Activated CD4-positive, CD25-positive, alpha-beta regulatory T cell (primary cell): Measurements from ENCODE around the gene PDE11A.

Experiments
- DNase-seq, 4 experiments: peaks; one replicate each; lab custom pipeline; 2025; lab: John Stamatoyannopoulos, UW

PDE11A gene

GRCh38 chr2:177724398-177725287 lies 347.9 kb downstream of the PDE11A start:
- DNase-seq, result peak in 1 of 4 experiments; percentile 2

GRCh38 chr2:177723235-177723634 lies 349.3 kb downstream of the PDE11A start:
- no peak for DNase-seq

GRCh38 chr2:177721818-177722567 lies 350.6 kb downstream of the PDE11A start:
- DNase-seq, result no peak

GRCh38 chr2:177721087-177721486 lies 351.5 kb downstream of the PDE11A start:
- no peak for DNase-seq

- DNase-seq, result no peak
These were observed 354.6 kb downstream of the PDE11A start for GRCh38 chr2:177717831-177718618.

GRCh38 chr2:177716484-177716883 lies 356.1 kb downstream of the PDE11A start:
- no peak for DNase-seq

- DNase-seq, result no peak
These were observed 356.8 kb downstream of the PDE11A start for GRCh38 chr2:177715771-177716170.

GRCh38 chr2:177714704-177715103 lies 357.9 kb downstream of the PDE11A start:
- no peak for DNase-seq

GRCh38 chr2:177712462-177712861 lies 360.1 kb downstream of the PDE11A start:
- no peak for DNase-seq

- DNase-seq, result no peak
These were observed 360.9 kb downstream of the PDE11A start for GRCh38 chr2:177711483-177712265.

- DNase-seq, result no peak
These were observed 361.7 kb downstream of the PDE11A start for GRCh38 chr2:177710889-177711288.

- DNase-seq, result no peak
These were observed 362.6 kb downstream of the PDE11A start for GRCh38 chr2:177709986-177710401.

- no peak for DNase-seq
These were observed 363.7 kb downstream of the PDE11A start for GRCh38 chr2:177708660-177709444.

- no peak for DNase-seq
These were observed 364.5 kb downstream of the PDE11A start for GRCh38 chr2:177708106-177708505.

- no peak for DNase-seq
These were observed 366.9 kb downstream of the PDE11A start for GRCh38 chr2:177705511-177706173.

- DNase-seq, result no peak
These were observed 369.4 kb downstream of the PDE11A start for GRCh38 chr2:177703159-177703558.

- DNase-seq, result no peak
These were observed 374.3 kb downstream of the PDE11A start for GRCh38 chr2:177698281-177698680.

GRCh38 chr2:177694348-177694747 lies 378.2 kb downstream of the PDE11A start:
- DNase-seq, result no peak

- DNase-seq, result no peak
These were observed 378.8 kb downstream of the PDE11A start for GRCh38 chr2:177693658-177694339.
